A673 (cell line): ENCODE results near the gene ETFDH. TPM values are rescaled to one million over a fixed set of nuclear protein-coding genes. Genes with fewer than 3 reads are reported as not detected.
A peak's percentile ranks its signal among the peaks of the same experiment; 100 is the strongest.

Source experiments
- Bru-seq: library from RNA; stranded (reverse); fragments of 400-500 nt; gene quantifications from one replicate; lab custom pipeline; 2021; lab: Mats Ljungman, UMichigan
- BruChase-seq, 2 experiments: library from RNA; stranded (reverse); fragments of 400-500 nt; gene quantifications; one replicate each; lab custom pipeline; 2021; lab: Mats Ljungman, UMichigan
- BruUV-seq: library from RNA; stranded (reverse); fragments of 400-500 nt; replicated peaks from 2 replicates; lab custom pipeline; 2021; lab: Mats Ljungman, UMichigan
- CTCF ChIA-PET: fragments of 300-600 bp; sonication (Branson Sonifier 250); formaldehyde crosslinking; loops from one replicate; lab custom pipeline; 2022; ENCODE audit warnings: antibody characterized with exemption; lab: Charles Lee
- POLR2A ChIA-PET: fragments of 300-600 bp; sonication (Branson Sonifier 250); formaldehyde crosslinking; loops from one replicate; lab custom pipeline; 2022; ENCODE audit warnings: antibody characterized with exemption; ENCODE audit not compliant: low non-redundant PET; lab: Charles Lee
- DNase-seq: peaks from one replicate; pipeline ENCODE4 v3.0.0-alpha.2; 2015; ENCODE audit warnings: low spot score
- H3K27ac ChIP-seq: fragments of 200-600 bp; sonication (generic); 2 replicates; pipeline ENCODE4 v1.5.1; 2016; ENCODE audit warnings: mixed run types, low read depth, mild to moderate bottlenecking, mixed read lengths, antibody characterized with exemption, low read length; ENCODE audit not compliant: poor library complexity, severe bottlenecking
- H3K27me3 ChIP-seq: fragments of 200-600 bp; sonication (generic); replicated peaks from 2 replicates; pipeline ENCODE4 v1.6.1; 2017; ENCODE audit warnings: mixed run types, low read depth, mild to moderate bottlenecking, mixed read lengths, antibody characterized with exemption, low read length; ENCODE audit not compliant: insufficient read depth, poor library complexity
- H3K36me3 ChIP-seq: fragments of 200-600 bp; sonication (generic); 2 replicates; pipeline ENCODE4 v1.6.1; 2016; ENCODE audit warnings: mixed run types, mild to moderate bottlenecking, mixed read lengths, antibody characterized with exemption, low read length; ENCODE audit not compliant: insufficient read depth, poor library complexity, severe bottlenecking
- H3K4me1 ChIP-seq: fragments of 200-600 bp; sonication (generic); 2 replicates; pipeline ENCODE4 v1.6.1; 2017; ENCODE audit warnings: mixed run types, mild to moderate bottlenecking, mixed read lengths, antibody characterized with exemption, low read length; ENCODE audit not compliant: insufficient read depth, poor library complexity, severe bottlenecking
- H3K4me3 ChIP-seq: fragments of 200-600 bp; sonication (generic); 2 replicates; pipeline ENCODE4 v1.5.1; 2016; ENCODE audit warnings: low read depth, mixed run types, mild to moderate bottlenecking, mixed read lengths, low read length; ENCODE audit not compliant: poor library complexity, severe bottlenecking
- H3K9me3 ChIP-seq: fragments of 200-600 bp; sonication (generic); 2 replicates; pipeline ENCODE4 v1.6.1; 2016; ENCODE audit warnings: mixed run types, low read depth, mild to moderate bottlenecking, mixed read lengths, antibody characterized with exemption, low read length; ENCODE audit not compliant: poor library complexity, severe bottlenecking
- EZH2 ChIP-seq: fragments of 200-600 bp; sonication (generic); IDR thresholded peaks from 2 replicates; pipeline ENCODE4 v1.6.1; 2017; ENCODE audit warnings: borderline replicate concordance, low read depth, mild to moderate bottlenecking, mixed read lengths, antibody characterized with exemption, low read length; ENCODE audit not compliant: poor library complexity, severe bottlenecking
- intact Hi-C: fragments of 100-400 bp; cut with micrococcal nuclease; formaldehyde crosslinking; loops from one replicate; pipeline ENCODE4 v1.10.0; 2022; ENCODE audit not compliant: unreplicated experiment
- long read RNA-seq: library from polyadenylated mRNA; stranded (forward); transcript quantifications from one replicate; pipeline ENCODE4 v2.0.0, GENCODE V29; 2022
- total RNA-seq: library from RNA; stranded (reverse); gene quantifications from 2 replicates; pipeline ENCODE4 v1.2.3, GENCODE V29; 2021
- TF ChIP-seq, protein P1 (sequence below): fragments of 300-800, 200-600 bp; sonication (generic); conservative IDR thresholded peaks from 2 replicates; pipeline ENCODE4 v1.5.1; 2017; ENCODE audit warnings: low read depth, mild to moderate bottlenecking, antibody characterized with exemption, low read length, moderate library complexity, mixed read lengths

ETFDH gene
- total RNA-seq, result 38.0 and 39.0 TPM in 2 replicates
- Bru-seq, nascent RNA, result percentile 75 among the genes with signal in this experiment
- percentile 78 among the genes with signal in this experiment for BruChase-seq, experiment 1, labeled RNA remaining after a 2-hour chase
- percentile 72 among the genes with signal in this experiment for BruChase-seq, experiment 2, labeled RNA remaining after a 6-hour chase
- long read RNA-seq, transcript ETFDH-206 (13 exons, 3,282 nt), result major isoform, 76 of 104 reads
- long read RNA-seq, partial matches to known transcripts, result 10 of 104 reads
- long read RNA-seq, other reads (novel, unspliced or antisense), result 12 of 104 reads

DNA sequence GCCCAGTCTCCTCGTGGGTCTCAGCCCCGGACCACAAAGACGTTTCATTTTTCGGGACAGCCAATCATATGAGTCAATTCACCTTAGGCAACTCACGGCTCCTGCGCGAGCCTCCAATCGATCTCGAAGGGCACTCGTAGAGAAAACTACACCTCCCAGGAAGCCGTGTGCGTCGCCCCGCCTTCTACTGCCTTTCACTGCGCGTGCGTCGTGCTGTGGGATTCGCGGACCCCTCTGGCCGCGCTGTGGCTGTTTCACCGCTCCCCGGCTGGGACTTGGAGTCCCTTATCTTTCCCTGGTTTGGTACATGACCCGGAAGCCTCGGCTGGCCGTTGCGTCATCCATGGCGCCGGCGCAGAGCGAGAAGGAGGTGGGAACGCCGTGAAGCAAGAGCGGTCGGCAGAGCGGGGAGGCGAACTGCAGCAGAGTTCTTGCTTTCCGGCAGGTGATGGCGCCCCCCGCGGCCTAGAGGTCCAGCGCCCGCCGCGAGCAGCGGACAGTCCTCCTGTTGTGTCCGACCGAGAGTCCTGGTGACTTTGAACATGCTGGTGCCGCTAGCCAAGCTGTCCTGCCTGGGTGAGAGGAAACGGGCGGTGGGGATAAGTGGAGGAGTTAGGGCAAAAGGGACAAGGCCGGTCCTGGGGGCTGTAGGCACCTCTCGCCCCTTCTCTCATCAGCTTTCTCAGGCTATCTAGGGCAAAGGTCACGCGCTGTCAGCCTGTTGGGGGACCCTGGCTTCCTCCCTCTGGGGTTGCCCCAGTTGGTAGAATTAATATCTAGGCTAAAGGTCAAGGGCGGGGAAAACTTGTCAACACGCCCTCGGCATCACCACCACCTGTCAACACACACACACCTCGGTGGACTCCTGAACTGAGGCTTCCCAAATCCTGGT lies at the start of gene ETFDH:
Gene ETFDH, plus strand, starts transcription at position 382 of the 892 bp plus-strand sequence. Its CDS starts 161 bp downstream, at position 543.
- intact Hi-C loops, result loop anchor here (1.0 kb wide), 1 partner anchor 50 kb away; no protein-coding TSS in a partner anchor
- POLR2A ChIA-PET, result no interaction called here
- TF ChIP-seq EZH2, result no peak
- TF ChIP-seq, protein P1, sequence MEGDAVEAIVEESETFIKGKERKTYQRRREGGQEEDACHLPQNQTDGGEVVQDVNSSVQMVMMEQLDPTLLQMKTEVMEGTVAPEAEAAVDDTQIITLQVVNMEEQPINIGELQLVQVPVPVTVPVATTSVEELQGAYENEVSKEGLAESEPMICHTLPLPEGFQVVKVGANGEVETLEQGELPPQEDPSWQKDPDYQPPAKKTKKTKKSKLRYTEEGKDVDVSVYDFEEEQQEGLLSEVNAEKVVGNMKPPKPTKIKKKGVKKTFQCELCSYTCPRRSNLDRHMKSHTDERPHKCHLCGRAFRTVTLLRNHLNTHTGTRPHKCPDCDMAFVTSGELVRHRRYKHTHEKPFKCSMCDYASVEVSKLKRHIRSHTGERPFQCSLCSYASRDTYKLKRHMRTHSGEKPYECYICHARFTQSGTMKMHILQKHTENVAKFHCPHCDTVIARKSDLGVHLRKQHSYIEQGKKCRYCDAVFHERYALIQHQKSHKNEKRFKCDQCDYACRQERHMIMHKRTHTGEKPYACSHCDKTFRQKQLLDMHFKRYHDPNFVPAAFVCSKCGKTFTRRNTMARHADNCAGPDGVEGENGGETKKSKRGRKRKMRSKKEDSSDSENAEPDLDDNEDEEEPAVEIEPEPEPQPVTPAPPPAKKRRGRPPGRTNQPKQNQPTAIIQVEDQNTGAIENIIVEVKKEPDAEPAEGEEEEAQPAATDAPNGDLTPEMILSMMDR, result peak; percentile 89
- H3K36me3 ChIP-seq, result peaks cover 21% of the 10 kb centered on the region
- H3K9me3 ChIP-seq, result no peaks in the 10 kb centered on the region
- DNase-seq, result peak; percentile 100
- BruUV-seq, result TSS peak; percentile 64
- peaks cover 14% of the 10 kb centered on the region for H3K4me1 ChIP-seq
- peak within 1 kb of the TSS; percentile 92 for H3K27ac ChIP-seq
- CTCF ChIA-PET, result no interaction called here
- H3K27me3 ChIP-seq, result no peaks in the 10 kb centered on the region
- H3K4me3 ChIP-seq, result peak within 1 kb of the TSS; percentile 85

DNA sequence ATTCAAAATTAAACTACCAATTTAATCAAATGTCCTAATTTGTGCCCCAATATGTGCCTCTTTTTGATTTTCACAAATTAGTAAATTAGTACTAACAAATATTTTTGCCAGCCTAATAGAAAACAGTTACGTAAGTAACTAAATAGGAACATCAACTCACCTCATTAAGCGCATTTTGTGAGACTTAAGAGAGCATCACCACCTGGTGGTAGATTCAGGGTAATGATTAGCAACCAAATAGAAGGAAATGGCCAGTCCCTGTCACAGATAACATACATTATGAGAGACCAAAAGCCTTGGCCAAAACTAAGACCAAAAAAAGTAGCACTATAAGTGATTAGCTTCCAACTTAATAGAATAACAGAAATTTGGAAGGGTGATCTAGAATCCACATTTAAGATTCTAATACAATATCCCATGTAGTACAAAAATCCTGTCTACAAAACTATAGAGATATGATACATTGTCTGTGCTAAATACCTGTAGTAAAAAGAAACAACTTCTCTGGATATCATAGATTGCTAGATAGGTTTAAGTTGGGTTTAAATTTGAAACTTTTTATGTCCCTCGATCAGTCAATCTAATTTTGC lies 47.1 kb upstream of the ETFDH start:
- no peaks in the 10 kb centered on the region for H3K4me1 ChIP-seq
- TF ChIP-seq, protein P1, result peak; percentile 86
- no peak for TF ChIP-seq EZH2
- intact Hi-C loops, result loop anchor here (1.0 to 10.0 kb wide), 3 partner anchors 214 to 630 kb away; no protein-coding TSS in a partner anchor
- POLR2A ChIA-PET, result no interaction called here
- H3K36me3 ChIP-seq, result no peaks in the 10 kb centered on the region
- no peak overlapping the region for H3K4me3 ChIP-seq
- H3K27me3 ChIP-seq, result peaks cover 17% of the 10 kb centered on the region
- no peaks in the 10 kb centered on the region for H3K9me3 ChIP-seq
- no peak overlapping the region for H3K27ac ChIP-seq
- BruUV-seq, result no TSS peak
- peak; percentile 74 for DNase-seq
- CTCF ChIA-PET, result no interaction called here

DNA sequence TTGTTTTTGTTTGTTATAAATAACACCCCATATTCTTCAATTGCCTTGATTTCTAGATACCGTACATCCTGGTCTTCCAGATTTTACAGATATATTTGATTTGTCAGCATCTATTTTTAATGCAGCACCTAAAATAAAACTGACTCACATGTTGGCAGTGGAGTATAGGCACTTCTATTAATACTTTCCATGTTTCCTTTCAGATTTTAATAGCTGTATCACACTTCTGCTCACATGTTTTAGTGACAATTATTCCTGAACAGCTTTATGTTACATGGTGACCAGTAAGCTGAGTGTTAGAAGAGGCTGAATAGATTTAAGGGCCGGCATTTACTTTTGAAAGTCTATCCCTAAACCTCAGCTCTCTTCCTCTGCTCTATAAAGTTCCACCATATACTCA lies 46.6 kb upstream of the ETFDH start:
- no TSS peak for BruUV-seq
- Histone ChIP-seq H3K9me3 (no peaks in the 10 kb centered on the region), H3K36me3 (no peaks in the 10 kb centered on the region), H3K27me3 (peaks cover 17% of the 10 kb centered on the region), H3K27ac (no peak overlapping the region), H3K4me1 (no peaks in the 10 kb centered on the region), H3K4me3 (no peak overlapping the region)
- ChIA-PET POLR2A (no interaction called here), CTCF (no interaction called here)
- TF ChIP-seq EZH2, result no peak
- TF ChIP-seq, protein P1, result no peak
- no peak for DNase-seq
- intact Hi-C loops, result loop anchor here (1.0 to 10.0 kb wide), 3 partner anchors 215 to 631 kb away; no protein-coding TSS in a partner anchor
